ENCODE results near the gene UBXN2A. TPM values are rescaled to one million over a fixed set of nuclear protein-coding genes. Genes with fewer than 3 reads are reported as not detected.
A peak's percentile ranks its signal among the peaks of the same experiment; 100 is the strongest.

Gene UBXN2A
- total and polyA plus RNA-seq, 10 of the 15 experiments (the other 5 are each of a cell fraction or from before 2014, with no cell fraction given) = 3.7 to 23.5 (median 14.6) TPM

DNA sequence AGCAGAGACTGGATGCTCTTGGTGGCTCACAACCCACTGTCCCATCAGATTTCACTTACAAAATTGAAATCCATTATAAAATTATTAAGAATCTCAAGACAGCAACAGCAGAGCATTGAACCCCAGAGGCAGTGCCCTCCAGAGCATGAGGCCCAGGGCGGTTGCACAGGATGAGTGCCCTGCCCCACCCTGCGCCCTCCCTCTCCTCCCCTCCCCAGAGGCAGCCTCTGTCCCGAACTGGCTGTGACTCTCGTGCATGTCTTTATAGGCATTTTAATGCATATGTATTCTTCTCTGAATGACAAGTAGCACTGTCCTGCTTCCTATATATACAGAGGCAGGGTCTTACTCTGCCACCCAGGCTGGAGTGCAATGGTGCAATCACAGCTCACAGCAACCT lies 80.0 kb downstream of the UBXN2A start (continued):
- TF ChIP-seq, protein P1, sequence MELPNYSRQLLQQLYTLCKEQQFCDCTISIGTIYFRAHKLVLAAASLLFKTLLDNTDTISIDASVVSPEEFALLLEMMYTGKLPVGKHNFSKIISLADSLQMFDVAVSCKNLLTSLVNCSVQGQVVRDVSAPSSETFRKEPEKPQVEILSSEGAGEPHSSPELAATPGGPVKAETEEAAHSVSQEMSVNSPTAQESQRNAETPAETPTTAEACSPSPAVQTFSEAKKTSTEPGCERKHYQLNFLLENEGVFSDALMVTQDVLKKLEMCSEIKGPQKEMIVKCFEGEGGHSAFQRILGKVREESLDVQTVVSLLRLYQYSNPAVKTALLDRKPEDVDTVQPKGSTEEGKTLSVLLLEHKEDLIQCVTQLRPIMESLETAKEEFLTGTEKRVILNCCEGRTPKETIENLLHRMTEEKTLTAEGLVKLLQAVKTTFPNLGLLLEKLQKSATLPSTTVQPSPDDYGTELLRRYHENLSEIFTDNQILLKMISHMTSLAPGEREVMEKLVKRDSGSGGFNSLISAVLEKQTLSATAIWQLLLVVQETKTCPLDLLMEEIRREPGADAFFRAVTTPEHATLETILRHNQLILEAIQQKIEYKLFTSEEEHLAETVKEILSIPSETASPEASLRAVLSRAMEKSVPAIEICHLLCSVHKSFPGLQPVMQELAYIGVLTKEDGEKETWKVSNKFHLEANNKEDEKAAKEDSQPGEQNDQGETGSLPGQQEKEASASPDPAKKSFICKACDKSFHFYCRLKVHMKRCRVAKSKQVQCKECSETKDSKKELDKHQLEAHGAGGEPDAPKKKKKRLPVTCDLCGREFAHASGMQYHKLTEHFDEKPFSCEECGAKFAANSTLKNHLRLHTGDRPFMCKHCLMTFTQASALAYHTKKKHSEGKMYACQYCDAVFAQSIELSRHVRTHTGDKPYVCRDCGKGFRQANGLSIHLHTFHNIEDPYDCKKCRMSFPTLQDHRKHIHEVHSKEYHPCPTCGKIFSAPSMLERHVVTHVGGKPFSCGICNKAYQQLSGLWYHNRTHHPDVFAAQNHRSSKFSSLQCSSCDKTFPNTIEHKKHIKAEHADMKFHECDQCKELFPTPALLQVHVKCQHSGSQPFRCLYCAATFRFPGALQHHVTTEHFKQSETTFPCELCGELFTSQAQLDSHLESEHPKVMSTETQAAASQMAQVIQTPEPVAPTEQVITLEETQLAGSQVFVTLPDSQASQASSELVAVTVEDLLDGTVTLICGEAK (IDR thresholded peaks at IDR 0.05; ENCODE audit: borderline replicate concordance) = no peak
- no peak for TF ChIP-seq MEF2A (IDR thresholded peaks at IDR 0.05; ENCODE audit: insufficient read depth, low read depth, low read length)

DNA sequence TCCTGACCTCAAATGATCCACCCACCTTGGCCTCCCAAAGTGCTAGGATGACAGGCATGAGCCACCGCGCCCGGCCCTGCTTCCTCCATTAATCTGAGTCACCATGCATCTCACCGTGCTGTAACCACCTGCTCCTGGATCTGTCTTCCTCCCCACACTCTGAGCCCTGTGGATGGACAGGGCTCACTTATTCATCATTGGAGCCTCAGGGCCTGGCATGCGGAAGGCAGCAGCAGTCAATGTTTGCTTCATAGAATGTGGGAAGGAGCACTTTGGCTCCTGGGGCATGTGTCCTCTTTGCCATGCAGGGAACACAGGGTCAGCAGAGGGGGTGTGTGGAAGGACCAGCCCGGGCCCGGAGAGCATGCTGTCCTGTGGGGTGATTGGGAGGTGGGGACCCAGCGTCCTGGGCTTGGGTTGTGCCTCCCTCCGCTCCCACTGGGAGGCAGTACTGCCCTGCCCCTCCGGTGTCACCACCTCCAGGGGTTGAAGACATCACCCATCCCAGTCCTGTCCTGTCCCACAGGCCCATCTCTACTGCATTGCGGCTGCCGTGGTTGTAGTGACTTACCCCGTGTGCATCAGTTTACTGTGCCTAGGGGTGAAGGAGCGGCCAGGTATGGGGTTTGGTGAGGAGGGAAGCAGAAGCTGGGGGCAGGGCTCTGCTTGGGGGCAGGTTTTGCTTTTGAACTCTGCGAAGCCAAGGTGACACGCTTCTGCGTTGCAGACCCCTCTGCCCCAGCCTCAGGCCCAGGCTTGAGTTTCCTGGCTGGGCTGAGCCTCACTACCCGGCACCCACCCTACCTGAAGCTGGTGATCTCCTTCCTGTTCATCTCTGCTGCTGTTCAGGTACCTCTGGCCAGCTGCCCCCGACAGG lies 81.1 kb downstream of the UBXN2A start:
- peak; percentile 82 for ATAC-seq
- Histone ChIP-seq H4K20me1 (ENCODE audit: control insufficient read depth, insufficient read depth) (no peaks in the 10 kb centered on the region), H3K79me2 (ENCODE audit: control insufficient read depth, insufficient read depth, low read length) (no peaks in the 10 kb centered on the region), H3K4me3 (no peak overlapping the region), H3K9ac (ENCODE audit: control insufficient read depth, insufficient read depth, low read length) (no peak overlapping the region), H3K27me3 (replicated peaks in 1 of 2; ENCODE audit: control insufficient read depth in 2 of 2, insufficient read depth in 2 of 2, low read length in 1 of 2) (no peaks in the 10 kb centered on the region), H3K4me1 (ENCODE audit: control insufficient read depth, insufficient read depth, low read length) (no peaks in the 10 kb centered on the region), H3K9me3 (replicated peaks; ENCODE audit: control insufficient read depth, insufficient read depth, low read length) (no peaks in the 10 kb centered on the region), H2AFZ (ENCODE audit: control insufficient read depth, low read depth, low read length) (no peak overlapping the region), H3K4me2 (ENCODE audit: control insufficient read depth, insufficient read depth) (no peak overlapping the region), H3K36me3 (ENCODE audit: control insufficient read depth in 2 of 2, insufficient read depth in 2 of 2, low read length in 1 of 2) (peaks cover 0 to 8% of the 10 kb centered on the region in 2 experiments; a peak in 3 of 4 replicates), H3K27ac (ENCODE audit: control insufficient read depth, insufficient read depth) (no peak overlapping the region)
- no peak for FAIRE-seq
- POLR2A ChIA-PET = no interaction called here
- no peak for DNase-seq (ENCODE audit: low read depth, low spot score)
- CTCF ChIA-PET = interaction anchor here (0.6 kb wide), 2 partner anchors 41 to 89 kb away, joined by 3 read pairs; no protein-coding TSS in a partner anchor
- no TSS peak for BruUV-seq (replicated peaks)
- TF ChIP-seq, protein P2, sequence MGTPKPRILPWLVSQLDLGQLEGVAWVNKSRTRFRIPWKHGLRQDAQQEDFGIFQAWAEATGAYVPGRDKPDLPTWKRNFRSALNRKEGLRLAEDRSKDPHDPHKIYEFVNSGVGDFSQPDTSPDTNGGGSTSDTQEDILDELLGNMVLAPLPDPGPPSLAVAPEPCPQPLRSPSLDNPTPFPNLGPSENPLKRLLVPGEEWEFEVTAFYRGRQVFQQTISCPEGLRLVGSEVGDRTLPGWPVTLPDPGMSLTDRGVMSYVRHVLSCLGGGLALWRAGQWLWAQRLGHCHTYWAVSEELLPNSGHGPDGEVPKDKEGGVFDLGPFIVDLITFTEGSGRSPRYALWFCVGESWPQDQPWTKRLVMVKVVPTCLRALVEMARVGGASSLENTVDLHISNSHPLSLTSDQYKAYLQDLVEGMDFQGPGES (IDR thresholded peaks at IDR 0.05) = no peak
- TF ChIP-seq RAD21 (IDR thresholded peaks at IDR 0.05; ENCODE audit: insufficient read depth, low read depth, low read length) = peak; percentile 43; the same call in 1 of the 2 replicates
- TF ChIP-seq, protein P3, sequence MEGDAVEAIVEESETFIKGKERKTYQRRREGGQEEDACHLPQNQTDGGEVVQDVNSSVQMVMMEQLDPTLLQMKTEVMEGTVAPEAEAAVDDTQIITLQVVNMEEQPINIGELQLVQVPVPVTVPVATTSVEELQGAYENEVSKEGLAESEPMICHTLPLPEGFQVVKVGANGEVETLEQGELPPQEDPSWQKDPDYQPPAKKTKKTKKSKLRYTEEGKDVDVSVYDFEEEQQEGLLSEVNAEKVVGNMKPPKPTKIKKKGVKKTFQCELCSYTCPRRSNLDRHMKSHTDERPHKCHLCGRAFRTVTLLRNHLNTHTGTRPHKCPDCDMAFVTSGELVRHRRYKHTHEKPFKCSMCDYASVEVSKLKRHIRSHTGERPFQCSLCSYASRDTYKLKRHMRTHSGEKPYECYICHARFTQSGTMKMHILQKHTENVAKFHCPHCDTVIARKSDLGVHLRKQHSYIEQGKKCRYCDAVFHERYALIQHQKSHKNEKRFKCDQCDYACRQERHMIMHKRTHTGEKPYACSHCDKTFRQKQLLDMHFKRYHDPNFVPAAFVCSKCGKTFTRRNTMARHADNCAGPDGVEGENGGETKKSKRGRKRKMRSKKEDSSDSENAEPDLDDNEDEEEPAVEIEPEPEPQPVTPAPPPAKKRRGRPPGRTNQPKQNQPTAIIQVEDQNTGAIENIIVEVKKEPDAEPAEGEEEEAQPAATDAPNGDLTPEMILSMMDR (IDR thresholded peaks at IDR 0.05 in 2 of 3, conservative IDR thresholded peaks at IDR 0.05 in 1 of 3; ENCODE audit: control insufficient read depth in 2 of 3, extremely low read depth in 1 of 3, insufficient read depth in 1 of 3, low read depth in 3 of 3, low read length in 3 of 3) = peak; percentile 34 to 45 (median 35); a peak in 4 of 6 replicates
- WGBS (ENCODE audit: insufficient coverage, insufficient replicate concordance, low lambda C conversion rate, missing lambda C conversion rate) = 87% methylated on average over 19 of the region's 19 CpGs
- intact Hi-C loops (cut with micrococcal nuclease; ENCODE audit: unreplicated experiment) (loop anchor here (2.0 kb wide), 1 partner anchor 63 kb away; the partner anchor contains the start of gene TP53I3), in situ Hi-C loops (cut with MboI) (no loop called here)
- SMC1A ChIA-PET (ENCODE audit: uncharacterized antibody, unreplicated experiment) = no interaction called here
- RAD21 ChIA-PET (ENCODE audit: unreplicated experiment) = interaction anchor here (1.3 kb wide), 1 partner anchor 63 kb away, joined by 3 read pairs; the partner anchor contains the start of gene TP53I3
